CD4-positive, alpha-beta T cell treated with Interferon gamma for 1 hour (primary cell): ENCODE measurements around the gene SUN1.

ENCODE experiments used
- DNase-seq: peaks from one replicate; pipeline ENCODE4 v3.0.0-alpha.2; 2020

SUN1 gene

GRCh38 chr7:815284-816216 lies 16.7 kb upstream of the SUN1 start:
- DNase-seq: no peak

DNA sequence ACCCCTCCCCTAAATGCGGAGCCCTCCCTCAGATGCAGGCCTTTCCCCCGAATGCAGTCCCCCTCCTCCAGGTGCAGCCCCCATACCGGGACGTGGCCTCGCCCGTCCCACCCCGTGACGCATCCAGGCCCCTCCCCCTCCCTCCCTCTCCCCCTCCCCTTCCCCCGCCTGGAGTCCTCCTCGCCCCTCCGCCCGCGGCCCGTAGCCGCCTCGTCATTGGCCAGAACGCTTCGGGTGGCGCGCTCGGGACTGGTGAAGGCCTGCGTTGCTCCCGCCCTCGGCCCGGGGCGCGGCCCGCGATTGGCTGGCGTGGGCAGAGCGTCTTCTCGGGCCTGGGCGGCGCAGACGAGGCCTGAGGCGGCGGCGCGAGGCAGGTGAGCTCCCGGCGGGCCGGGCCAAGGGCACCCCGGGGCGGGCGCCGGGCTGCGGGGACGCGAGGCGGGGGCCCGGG lies 16.0 kb upstream of the SUN1 start:
- peak; percentile 97 for DNase-seq

- DNase-seq: no peak
These were observed 15.3 kb upstream of the SUN1 start for GRCh38 chr7:816751-817671.

DNA sequence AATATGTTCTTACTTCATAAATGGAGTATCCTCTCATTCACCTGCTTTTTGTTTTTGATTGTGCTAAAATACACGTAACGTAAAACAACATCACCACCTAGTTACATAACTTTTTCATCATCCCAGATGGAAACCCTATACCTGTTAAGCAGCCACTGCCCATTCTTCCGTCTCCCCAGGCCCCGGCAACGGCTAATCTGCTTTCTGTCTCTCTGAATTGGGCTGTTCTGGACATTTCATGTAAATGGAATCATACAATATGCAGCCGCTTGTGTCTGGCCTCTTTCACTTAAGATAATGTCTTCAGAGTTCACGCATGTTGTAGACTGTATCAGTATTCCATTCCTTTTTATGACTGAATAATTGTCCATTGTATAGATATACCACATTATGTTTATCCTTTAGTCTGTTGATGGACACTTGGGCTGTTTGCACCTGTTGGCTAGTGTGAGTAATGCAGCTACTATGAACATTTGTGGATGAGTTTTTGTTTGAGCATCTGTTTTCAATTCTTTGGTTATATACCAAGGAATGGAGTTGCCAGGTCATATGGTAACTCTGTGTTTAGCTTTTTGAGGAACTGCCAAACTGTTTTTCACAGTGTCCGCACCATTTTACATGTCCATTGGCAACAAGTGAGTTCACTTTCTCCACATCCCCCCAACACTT lies 14.1 kb upstream of the SUN1 start:
- no peak for DNase-seq

- no peak for DNase-seq
These were observed 11.9 kb upstream of the SUN1 start for GRCh38 chr7:820341-820740.

DNA sequence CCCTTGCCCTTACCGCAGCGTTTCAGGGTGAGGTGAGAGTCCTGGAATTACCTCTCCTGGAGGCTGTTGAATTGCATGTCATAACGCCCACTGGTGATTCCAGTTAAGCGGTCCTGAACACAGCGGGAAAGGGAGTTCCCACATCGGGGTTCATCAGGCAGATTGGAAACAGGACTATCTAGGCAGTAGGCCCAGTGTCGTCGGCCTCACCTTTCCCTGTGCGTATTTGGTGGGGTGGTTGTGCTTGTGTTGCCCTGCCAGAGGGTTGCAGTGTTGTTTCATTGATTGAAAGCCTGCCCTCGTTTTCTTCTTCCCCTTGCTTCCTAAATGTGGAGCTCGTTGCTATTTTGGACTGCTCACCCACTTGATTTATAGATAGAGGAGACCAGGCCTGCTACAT lies 10.6 kb upstream of the SUN1 start:
- DNase-seq: no peak

DNA sequence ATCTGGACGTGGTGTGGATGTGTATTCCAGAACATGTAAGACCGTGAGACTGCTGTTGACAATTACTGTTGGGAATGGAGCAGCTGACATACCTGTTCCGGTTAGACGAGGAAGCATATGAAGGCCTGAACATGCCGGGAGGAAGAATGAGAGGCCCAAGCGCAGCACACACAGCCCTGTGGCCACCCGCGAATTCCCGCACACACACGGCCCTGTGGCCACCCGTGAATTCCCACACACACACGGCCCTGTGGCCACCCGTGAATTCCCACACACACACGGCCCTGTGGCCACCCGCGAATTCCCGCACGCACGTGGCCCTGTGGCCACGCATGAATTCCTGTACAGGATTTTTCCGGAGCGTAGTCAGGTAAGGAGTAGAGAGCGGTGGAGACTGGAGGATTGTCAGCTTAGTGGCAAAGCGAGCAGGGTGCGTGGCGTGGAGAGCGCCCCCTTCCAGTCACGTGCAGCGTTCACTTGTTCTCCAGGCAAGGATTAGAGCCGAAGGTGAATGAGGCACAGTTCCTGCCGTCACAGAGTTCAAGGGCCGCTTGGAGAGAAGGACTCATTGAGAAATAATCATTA lies 9.5 kb upstream of the SUN1 start:
- no peak for DNase-seq

GRCh38 chr7:823649-824048 lies 8.6 kb upstream of the SUN1 start:
- no peak for DNase-seq

DNA sequence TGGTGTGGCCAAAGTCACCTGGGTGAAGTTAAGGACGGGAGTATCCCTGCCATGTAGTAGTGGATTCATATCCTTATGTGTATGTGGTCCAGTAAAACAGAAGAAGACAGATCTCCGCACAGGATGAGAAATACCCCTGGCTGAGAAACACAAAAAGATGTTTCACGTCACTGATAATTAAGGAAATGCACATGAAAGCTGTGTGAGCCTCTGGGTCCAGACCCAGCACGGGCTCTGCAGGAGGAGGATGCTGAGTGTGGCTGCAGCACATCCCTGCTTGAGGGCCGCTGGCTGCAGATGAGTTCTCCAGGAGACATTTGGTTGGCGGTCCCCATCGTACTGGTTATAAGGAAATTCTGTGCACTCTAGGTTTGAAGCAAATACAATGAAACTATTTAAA lies 8.2 kb upstream of the SUN1 start:
- DNase-seq: no peak

DNA sequence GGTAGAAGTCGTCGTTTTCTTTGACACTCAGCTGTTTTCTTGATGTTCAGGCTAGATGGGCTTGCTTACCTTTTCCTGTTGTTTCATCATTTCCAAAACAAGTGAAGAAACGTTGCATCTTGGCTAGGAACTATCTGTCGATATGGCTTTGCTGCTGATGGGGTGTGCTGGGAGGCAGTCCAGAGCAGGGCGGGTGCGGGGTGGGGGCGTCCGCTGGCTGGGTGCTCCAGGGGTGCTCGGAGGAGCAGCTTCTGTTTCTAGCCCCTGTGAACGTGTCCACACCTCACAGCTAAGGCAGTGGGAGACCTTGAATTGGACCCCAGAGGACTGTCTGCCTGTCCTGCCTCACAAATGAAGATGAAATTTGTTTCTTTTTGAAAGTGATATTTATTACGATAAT lies 7.6 kb upstream of the SUN1 start:
- DNase-seq: no peak

GRCh38 chr7:825386-825785 lies 6.9 kb upstream of the SUN1 start:
- no peak for DNase-seq

- DNase-seq: no peak
These were observed 5.9 kb upstream of the SUN1 start for GRCh38 chr7:826230-826917.

DNA sequence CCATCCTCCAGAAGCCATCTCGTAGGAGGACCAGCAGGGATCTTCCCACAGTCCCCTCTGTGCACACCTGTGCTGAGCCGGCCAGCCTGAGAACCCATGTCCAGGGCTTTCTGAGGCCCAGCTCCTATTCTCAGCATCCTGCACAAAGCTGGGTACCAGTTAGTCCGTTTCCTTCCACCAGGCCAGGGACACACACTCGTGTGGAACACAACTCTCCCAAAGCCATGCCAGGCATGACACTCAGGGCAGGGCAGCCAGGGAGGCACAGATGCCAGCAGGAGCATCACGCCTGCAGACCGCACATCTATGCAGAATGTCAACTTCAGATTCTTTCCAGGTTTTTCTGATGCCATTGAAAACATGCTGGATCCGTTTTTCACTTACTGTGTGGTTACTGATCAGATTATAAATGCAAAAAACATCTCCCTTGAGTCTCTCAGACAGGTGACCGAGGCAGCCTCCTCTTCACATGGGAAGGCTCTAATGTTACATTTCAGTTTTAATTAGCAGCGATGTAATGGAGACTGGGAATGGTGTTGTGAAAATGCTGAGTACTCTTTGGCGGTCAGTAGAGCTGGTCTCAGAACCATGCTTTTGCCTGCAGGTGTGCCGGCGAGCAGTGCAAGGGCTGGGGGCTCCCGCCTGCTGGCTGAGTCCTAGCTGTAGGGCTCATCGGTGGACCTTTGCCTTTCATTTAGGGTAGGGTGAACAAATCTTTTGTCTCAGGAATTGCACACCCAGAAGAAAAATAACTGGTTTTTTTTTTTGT lies 3.3 kb upstream of the SUN1 start:
- DNase-seq: no peak

DNA sequence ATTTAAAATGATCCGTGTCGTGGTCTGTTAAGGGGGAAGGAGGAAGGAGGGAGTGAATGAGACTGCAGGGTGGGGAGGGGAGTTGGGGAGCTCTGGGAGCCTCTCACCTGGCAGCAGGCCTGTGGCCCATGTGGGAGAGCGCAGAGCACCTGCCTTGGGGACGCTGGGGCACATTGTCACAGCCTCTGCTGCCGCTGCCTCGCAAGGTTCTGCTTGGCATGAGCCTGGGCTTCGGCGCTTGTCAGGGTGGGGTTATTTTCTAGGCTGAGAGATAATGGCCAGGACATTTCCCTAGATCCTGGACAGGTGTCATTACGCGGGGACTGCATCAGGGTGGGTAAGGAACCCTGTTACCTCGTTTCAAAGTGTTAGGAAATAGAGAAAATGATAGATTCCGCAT lies 2.2 kb upstream of the SUN1 start:
- no peak for DNase-seq

DNA sequence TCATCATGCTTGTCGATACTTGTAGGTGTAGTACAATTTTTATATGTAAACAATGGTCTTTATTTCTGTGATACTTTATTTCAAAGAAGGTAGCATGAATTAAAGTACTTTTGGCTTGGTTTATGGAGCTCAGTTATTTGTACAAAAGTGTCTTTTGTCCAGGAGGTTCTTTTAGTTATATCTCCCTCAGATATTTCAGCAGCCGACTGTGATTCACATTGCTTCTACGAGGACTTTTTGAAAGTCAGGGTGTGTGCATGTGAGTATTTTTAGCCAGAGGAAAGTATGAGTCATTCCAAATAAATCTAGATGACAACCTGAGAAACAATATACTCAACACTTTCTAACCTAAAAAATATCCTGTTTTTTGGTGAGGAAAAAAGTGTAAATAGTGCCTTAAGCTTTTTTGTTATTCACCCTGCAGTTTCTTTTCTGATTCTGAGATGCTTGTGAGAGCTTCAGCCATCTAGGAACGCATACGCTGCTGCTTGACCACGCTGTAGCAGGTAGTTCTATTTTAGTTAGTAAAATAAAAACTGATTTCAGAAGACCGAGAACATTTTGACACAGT lies 595 bp upstream of the SUN1 start:
- DNase-seq: no peak

GRCh38 chr7:832968-833424 lies 720 bp downstream of the SUN1 start:
- DNase-seq: no peak

GRCh38 chr7:833601-834258 lies 1.5 kb downstream of the SUN1 start:
- no peak for DNase-seq

DNA sequence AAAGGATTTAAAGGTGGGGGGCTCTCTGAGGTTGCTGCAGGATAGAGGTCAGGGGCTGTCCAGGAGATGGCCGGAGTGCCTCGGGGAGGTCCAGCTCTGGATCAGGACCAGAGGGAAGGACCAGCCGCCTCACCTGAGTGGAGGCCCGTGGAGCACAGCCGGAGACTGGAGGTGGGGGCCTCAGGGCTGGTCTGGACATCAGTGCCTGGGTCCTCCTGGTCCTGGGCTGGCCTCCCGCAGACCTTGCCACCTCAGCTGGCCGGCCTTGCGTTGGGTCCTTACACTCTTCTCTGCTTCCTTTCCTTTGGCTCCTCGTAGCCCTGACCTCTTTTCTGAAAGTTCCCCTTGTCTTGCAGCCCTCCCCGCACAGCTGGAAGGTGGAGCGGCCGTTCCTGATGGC lies 2.0 kb downstream of the SUN1 start:
- DNase-seq: no peak

DNA sequence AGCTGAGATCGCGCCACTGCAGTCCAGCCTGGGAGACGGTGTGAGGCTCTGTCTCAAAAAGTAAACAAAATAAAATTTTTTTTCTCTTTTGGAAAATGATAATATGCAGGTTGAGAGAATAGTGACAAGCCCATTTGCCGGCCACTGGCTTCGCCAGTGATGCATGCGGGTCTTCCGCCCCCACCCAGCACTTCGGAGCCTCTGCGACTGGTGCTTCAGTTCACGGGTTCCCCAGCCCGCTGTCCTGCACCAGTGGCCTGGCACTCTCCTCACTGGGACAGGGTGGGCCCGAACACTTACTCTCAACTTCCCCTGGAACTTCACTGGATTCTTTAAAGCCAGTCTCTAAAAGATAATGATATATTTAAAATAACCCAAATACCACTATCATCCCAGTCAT lies 2.7 kb downstream of the SUN1 start:
- no peak for DNase-seq
